SU-DHL-6 (cell line): Measurements from ENCODE around the gene TUBA4B.
A peak's percentile ranks its signal among the peaks of the same experiment; 100 is the strongest.

Experiments
- H2AFZ ChIP-seq: fragments of 200-600 bp; sonication (generic); 2 replicates; pipeline ENCODE4 v1.6.1; 2014; ENCODE audit warnings: low read depth, mild to moderate bottlenecking, moderate library complexity, mixed read lengths, antibody characterized with exemption, low read length; ENCODE audit not compliant: severe bottlenecking
- H3F3A ChIP-seq: fragments of 200-600 bp; shearing (Covaris generic); 2 replicates; pipeline ENCODE4 v1.6.0; 2016; ENCODE audit warnings: antibody characterized with exemption, mild to moderate bottlenecking; ENCODE audit not compliant: insufficient read depth
- H3K27ac ChIP-seq: fragments of 200-600 bp; sonication (generic); 2 replicates; pipeline ENCODE4 v1.5.1; 2016; ENCODE audit warnings: low read depth, mild to moderate bottlenecking, low read length, moderate library complexity, mixed read lengths
- H3K27me3 ChIP-seq: fragments of 200-600 bp; sonication (generic), shearing (Covaris generic); 2 replicates; pipeline ENCODE4 v1.6.0; 2014; ENCODE audit warnings: mild to moderate bottlenecking, low read length
- H3K36me3 ChIP-seq: fragments of 200-600 bp; sonication (generic); 2 replicates; pipeline ENCODE4 v1.6.1; 2014; ENCODE audit warnings: mild to moderate bottlenecking, low read length, mixed read lengths
- H3K4me2 ChIP-seq: fragments of 300-600, 200-600 bp; shearing (Covaris generic), sonication (generic); 2 replicates; pipeline ENCODE4 v1.6.0; 2014; ENCODE audit warnings: low read length, low read depth, mild to moderate bottlenecking; ENCODE audit not compliant: poor library complexity, severe bottlenecking
- H3K4me3 ChIP-seq: fragments of 200-600 bp; sonication (generic); 2 replicates; pipeline ENCODE4 v1.5.1; 2014; ENCODE audit warnings: antibody characterized with exemption, low read length, mild to moderate bottlenecking, mixed read lengths; ENCODE audit not compliant: insufficient read depth, poor library complexity, severe bottlenecking
- H3K79me2 ChIP-seq: fragments of 200-600 bp; sonication (generic); 2 replicates; pipeline ENCODE4 v1.6.1; 2014; ENCODE audit warnings: mild to moderate bottlenecking, low read length, moderate library complexity; ENCODE audit not compliant: insufficient read depth
- H3K9ac ChIP-seq: fragments of 200-600 bp; sonication (generic); 2 replicates; pipeline ENCODE4 v1.7.0; 2014; ENCODE audit warnings: mild to moderate bottlenecking, low read length
- H3K9me2 ChIP-seq: fragments of 200-600 bp; sonication (generic); replicated peaks from 2 replicates; pipeline ENCODE4 v1.6.1; 2014; ENCODE audit warnings: low read length; ENCODE audit not compliant: insufficient read depth
- H3K9me3 ChIP-seq: fragments of 200-600 bp; sonication (generic); 2 replicates; pipeline ENCODE4 v1.6.1; 2014; ENCODE audit warnings: low read length, mixed read lengths; ENCODE audit not compliant: insufficient read depth
- H4K20me1 ChIP-seq: fragments of 200-600 bp; sonication (generic); 2 replicates; pipeline ENCODE4 v1.6.1; 2014; ENCODE audit warnings: low read depth, mild to moderate bottlenecking, antibody characterized with exemption, low read length, moderate library complexity, mixed read lengths
- EZH2phosphoT487 ChIP-seq: fragments of 200-600 bp; sonication (generic), shearing (Covaris generic); conservative IDR thresholded peaks from 2 replicates; pipeline ENCODE4 v1.6.1; 2018; ENCODE audit warnings: mild to moderate bottlenecking, antibody characterized with exemption, low read length, moderate library complexity, mixed read lengths
- TF ChIP-seq, protein P1 (sequence below): fragments of 200-600 bp; sonication (generic); IDR thresholded peaks from one replicate; pipeline ENCODE4 v1.5.1; 2017; ENCODE audit warnings: antibody characterized with exemption, mild to moderate bottlenecking, low read length, moderate library complexity; ENCODE audit not compliant: insufficient read depth, poor library complexity, severe bottlenecking

The TUBA4B gene

DNA sequence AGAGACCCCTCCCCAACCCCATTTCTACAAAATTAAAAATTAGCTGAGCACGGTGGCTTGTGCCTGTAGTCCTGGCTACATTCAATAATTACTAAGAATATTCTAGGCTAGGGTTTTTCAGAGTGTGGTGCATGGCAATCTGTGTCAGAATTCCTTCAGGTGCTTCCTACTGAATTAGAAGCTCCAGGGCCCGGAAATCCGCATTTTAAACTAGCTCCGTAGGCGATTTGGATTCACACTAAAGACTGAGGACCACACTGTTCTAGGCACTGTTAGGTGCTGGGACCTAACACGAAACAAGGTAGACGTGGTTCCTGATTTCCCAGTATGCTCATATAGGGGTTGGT is 47.1 kb upstream of the TUBA4B start:
- no peaks in the 10 kb centered on the region for H3F3A ChIP-seq
- peak overlapping the region; percentile 60 for H3K4me3 ChIP-seq
- H3K4me2 ChIP-seq, result peak overlapping the region; percentile 79
- H3K9me3 ChIP-seq, result no peaks in the 10 kb centered on the region
- no peaks in the 10 kb centered on the region for H3K9me2 ChIP-seq
- H3K27ac ChIP-seq, result peak overlapping the region; percentile 48
- no peaks in the 10 kb centered on the region for H3K36me3 ChIP-seq
- peak overlapping the region; percentile 82 for H2AFZ ChIP-seq
- H3K9ac ChIP-seq, result peak overlapping the region; percentile 68
- no peak for TF ChIP-seq EZH2phosphoT487
- TF ChIP-seq, protein P1, sequence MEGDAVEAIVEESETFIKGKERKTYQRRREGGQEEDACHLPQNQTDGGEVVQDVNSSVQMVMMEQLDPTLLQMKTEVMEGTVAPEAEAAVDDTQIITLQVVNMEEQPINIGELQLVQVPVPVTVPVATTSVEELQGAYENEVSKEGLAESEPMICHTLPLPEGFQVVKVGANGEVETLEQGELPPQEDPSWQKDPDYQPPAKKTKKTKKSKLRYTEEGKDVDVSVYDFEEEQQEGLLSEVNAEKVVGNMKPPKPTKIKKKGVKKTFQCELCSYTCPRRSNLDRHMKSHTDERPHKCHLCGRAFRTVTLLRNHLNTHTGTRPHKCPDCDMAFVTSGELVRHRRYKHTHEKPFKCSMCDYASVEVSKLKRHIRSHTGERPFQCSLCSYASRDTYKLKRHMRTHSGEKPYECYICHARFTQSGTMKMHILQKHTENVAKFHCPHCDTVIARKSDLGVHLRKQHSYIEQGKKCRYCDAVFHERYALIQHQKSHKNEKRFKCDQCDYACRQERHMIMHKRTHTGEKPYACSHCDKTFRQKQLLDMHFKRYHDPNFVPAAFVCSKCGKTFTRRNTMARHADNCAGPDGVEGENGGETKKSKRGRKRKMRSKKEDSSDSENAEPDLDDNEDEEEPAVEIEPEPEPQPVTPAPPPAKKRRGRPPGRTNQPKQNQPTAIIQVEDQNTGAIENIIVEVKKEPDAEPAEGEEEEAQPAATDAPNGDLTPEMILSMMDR, result no peak
- H3K27me3 ChIP-seq, result no peaks in the 10 kb centered on the region
- no peaks in the 10 kb centered on the region for H4K20me1 ChIP-seq
- no peaks in the 10 kb centered on the region for H3K79me2 ChIP-seq

DNA sequence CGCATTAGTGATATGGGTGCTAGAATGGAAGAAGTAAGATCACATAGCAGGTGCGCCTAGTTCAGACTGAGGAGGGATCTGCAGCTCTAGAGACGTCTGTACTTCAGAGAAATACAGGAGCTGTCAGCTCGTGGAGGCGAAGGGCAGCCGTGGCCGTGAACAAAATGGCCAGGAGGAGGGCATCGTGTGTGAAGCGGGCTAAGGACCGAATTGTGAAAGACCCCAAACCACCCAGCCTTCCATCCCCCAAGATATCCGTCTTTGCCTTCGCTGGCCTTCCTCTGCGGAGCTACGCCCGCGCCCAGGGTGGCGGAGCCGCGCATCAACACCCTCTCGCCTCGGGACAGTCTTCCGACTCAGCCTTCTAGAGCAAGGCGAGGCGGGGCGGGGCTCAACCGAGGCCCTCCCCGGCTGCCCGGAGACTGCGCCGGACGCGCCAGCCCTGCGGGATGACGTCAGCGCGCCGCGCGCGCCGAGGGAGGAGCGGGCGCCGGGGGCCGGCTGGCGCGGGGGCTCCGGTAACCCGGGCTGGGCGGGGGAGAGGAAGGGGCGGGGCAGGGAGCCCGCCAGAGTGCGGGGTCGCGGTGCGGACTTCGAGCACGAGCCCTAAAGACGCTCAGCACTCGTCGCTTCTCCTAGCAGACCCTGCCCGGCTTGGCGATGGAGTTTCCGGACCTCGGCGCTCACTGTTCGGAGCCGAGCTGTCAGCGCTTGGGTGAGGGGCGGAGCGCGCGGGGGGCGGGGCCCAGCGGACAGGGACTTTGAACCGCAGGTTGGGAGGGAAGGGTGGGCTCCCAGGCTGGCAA is 46.5 kb upstream of the TUBA4B start, which contains the start of gene ZFAND2B:
ZFAND2B (plus strand) TSS at position 455 of the 806 bp plus-strand sequence; CDS start at position 661, 206 bp downstream.
- H3K4me3 ChIP-seq, result peak within 1 kb of the TSS; percentile 60
- H3K9ac ChIP-seq, result peak within 1 kb of the TSS; percentile 68
- H2AFZ ChIP-seq, result peak within 1 kb of the TSS; percentile 82
- H3K36me3 ChIP-seq, result no peaks in the 10 kb centered on the region
- H3F3A ChIP-seq, result no peaks in the 10 kb centered on the region
- H4K20me1 ChIP-seq, result no peaks in the 10 kb centered on the region
- H3K27me3 ChIP-seq, result no peaks in the 10 kb centered on the region
- H3K4me2 ChIP-seq, result peak within 1 kb of the TSS; percentile 79
- TF ChIP-seq, protein P1, result no peak
- no peak for TF ChIP-seq EZH2phosphoT487
- H3K9me3 ChIP-seq, result no peaks in the 10 kb centered on the region
- no peaks in the 10 kb centered on the region for H3K79me2 ChIP-seq
- no peaks in the 10 kb centered on the region for H3K9me2 ChIP-seq
- H3K27ac ChIP-seq, result peak within 1 kb of the TSS; percentile 73

DNA sequence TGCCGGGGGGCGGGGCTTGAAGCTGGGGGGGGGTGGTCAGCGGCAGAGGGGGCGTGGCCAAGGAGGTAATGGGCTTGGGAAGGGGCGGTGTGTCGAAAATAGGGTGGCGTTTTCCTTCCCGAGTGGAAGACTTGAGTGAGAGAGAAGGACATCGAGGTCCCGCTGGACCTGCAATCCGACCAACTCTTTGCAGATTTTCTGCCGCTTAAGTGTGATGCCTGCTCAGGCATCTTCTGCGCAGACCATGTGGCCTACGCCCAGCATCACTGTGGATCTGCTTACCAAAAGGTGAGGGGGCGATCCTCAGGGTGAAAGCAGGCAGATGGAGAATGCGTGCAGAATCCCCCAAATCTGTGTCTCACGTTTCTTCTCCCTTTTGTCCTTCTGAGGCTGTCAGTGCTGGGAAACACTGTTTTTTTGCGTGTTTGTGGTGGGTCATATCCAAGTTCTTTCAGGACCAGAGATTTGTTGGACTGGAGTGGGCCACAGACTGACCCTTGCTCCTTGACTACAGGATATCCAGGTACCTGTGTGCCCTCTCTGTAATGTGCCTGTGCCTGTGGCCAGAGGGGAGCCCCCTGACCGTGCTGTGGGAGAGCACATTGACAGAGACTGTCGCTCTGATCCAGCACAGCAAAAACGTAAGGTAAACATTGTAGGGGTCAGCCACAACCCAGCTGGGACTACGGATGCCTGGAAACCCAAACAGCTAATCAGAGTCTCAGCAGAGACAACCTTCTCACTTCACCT is 45.7 kb upstream of the TUBA4B start:
- peak overlapping the region; percentile 36 for H2AFZ ChIP-seq
- TF ChIP-seq EZH2phosphoT487, result no peak
- TF ChIP-seq, protein P1, result no peak
- no peaks in the 10 kb centered on the region for H4K20me1 ChIP-seq
- no peaks in the 10 kb centered on the region for H3K9me3 ChIP-seq
- H3K9me2 ChIP-seq, result no peaks in the 10 kb centered on the region
- peak overlapping the region; percentile 79 for H3K4me2 ChIP-seq
- H3K9ac ChIP-seq, result peak overlapping the region; percentile 68
- H3K4me3 ChIP-seq, result peak overlapping the region; percentile 60
- H3K79me2 ChIP-seq, result no peaks in the 10 kb centered on the region
- H3K27ac ChIP-seq, result peak overlapping the region; percentile 73
- no peaks in the 10 kb centered on the region for H3F3A ChIP-seq
- H3K27me3 ChIP-seq, result no peaks in the 10 kb centered on the region
- H3K36me3 ChIP-seq, result no peaks in the 10 kb centered on the region
